Measurements from ENCODE around the gene DGKE. TPM values are rescaled to one million over a fixed set of nuclear protein-coding genes. Genes with fewer than 3 reads are reported as not detected.

DGKE gene
- total RNA-seq, 1 donor from 2014 or later, result 85.0 TPM

DNA sequence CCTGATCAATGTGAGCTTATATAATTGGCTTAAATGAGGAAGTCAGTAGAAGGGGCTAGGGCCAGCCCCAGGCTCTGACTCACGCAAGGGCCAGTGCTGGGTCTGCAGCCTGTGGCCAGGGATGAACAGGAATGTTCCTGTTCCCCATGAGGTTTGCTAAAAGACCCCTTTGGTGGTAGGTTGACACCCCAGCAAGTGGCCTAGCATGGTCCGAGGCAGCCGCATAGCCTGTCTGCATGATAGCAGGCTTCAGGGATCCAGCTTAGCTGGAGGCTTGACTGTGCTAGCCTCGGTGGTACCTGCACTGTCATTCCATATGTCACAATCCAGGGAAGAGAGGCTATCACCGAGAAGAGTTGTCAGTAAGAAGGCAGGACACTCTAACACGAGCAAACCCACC, 56.4 kb downstream of the DGKE start:
- Histone ChIP-seq H3K4me1 (no peaks in the 10 kb centered on the region), H3K9me3 (no peaks in the 10 kb centered on the region), H3K27me3 (no peaks in the 10 kb centered on the region), H3K4me3 (no peak overlapping the region), H3K36me3 (peaks cover 37 to 76% of the 10 kb centered on the region in 2 donors), H3K27ac (no peak overlapping the region)
- no peak for DNase-seq (ENCODE audit: low spot score in 2 of 2)
- TF ChIP-seq CTCF (IDR thresholded peaks at IDR 0.05), result no peak
- intact Hi-C loops (cut with DNase I), result no loop called here

- H3K4me1 ChIP-seq, result no peaks in the 10 kb centered on the region
- no peak overlapping the region for H3K27ac ChIP-seq
- no peak for DNase-seq (ENCODE audit: low spot score in 2 of 2)
- H3K4me3 ChIP-seq, result no peak overlapping the region
- H3K27me3 ChIP-seq, result no peaks in the 10 kb centered on the region
- TF ChIP-seq CTCF (IDR thresholded peaks at IDR 0.05), result no peak
- H3K36me3 ChIP-seq, result peaks cover 44 to 83% of the 10 kb centered on the region in 2 donors
- intact Hi-C loops (cut with DNase I), result no loop called here
- no peaks in the 10 kb centered on the region for H3K9me3 ChIP-seq
Observed at GRCh38 chr17:56890906-56891674, 57.1 kb downstream of the DGKE start.

DNA sequence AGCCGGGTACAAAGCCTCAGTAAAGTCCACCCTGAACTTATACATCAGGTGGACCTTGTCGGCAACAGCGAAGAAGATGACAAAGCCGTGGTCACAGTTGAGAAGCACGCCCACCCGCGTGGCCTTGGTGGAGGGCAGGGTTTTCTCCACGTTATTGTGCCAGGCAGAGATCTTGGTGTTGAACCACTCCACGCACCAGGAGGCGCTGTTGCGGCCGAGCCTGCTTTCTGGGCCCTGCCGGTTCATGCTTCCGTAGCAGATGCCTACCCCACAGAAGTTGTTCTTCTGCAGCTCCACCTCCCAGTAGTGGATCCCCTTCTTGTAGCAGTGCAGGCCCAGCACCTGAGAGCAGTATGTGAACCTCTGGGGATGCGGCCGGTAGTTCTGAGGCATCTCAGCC, 57.8 kb downstream of the DGKE start:
- peaks cover 44 to 83% of the 10 kb centered on the region in 2 donors for H3K36me3 ChIP-seq
- H3K27me3 ChIP-seq, result no peaks in the 10 kb centered on the region
- no peaks in the 10 kb centered on the region for H3K4me1 ChIP-seq
- no peak for DNase-seq (ENCODE audit: low spot score in 2 of 2)
- TF ChIP-seq CTCF (IDR thresholded peaks at IDR 0.05), result peak; percentile 13 to 49 (median 36)
- no peak overlapping the region for H3K27ac ChIP-seq
- intact Hi-C loops (cut with DNase I), result loop anchor here (2.0 kb wide), 1 partner anchor 49 kb away; no protein-coding TSS in a partner anchor
- no peaks in the 10 kb centered on the region for H3K9me3 ChIP-seq
- no peak overlapping the region for H3K4me3 ChIP-seq

- H3K4me3 ChIP-seq, result no peak overlapping the region
- H3K27ac ChIP-seq, result no peak overlapping the region
- no peaks in the 10 kb centered on the region for H3K27me3 ChIP-seq
- no peak for TF ChIP-seq CTCF (IDR thresholded peaks at IDR 0.05)
- DNase-seq (ENCODE audit: low spot score in 2 of 2), result no peak
- intact Hi-C loops (cut with DNase I), result loop anchor here (2.0 kb wide), 1 partner anchor 48 kb away; no protein-coding TSS in a partner anchor
- H3K36me3 ChIP-seq, result peaks cover 44 to 88% of the 10 kb centered on the region in 2 donors
- no peaks in the 10 kb centered on the region for H3K4me1 ChIP-seq
- no peaks in the 10 kb centered on the region for H3K9me3 ChIP-seq
Observed at GRCh38 chr17:56892333-56892732, 58.4 kb downstream of the DGKE start.

GRCh38 chr17:56893503-56893902, 59.6 kb downstream of the DGKE start:
- Histone ChIP-seq H3K4me1 (no peaks in the 10 kb centered on the region), H3K27me3 (no peaks in the 10 kb centered on the region), H3K4me3 (no peak overlapping the region), H3K9me3 (no peaks in the 10 kb centered on the region), H3K36me3 (peaks cover 50 to 89% of the 10 kb centered on the region in 2 donors), H3K27ac (no peak overlapping the region)
- intact Hi-C loops (cut with DNase I), result loop anchor here (2.0 kb wide), 1 partner anchor 47 kb away; no protein-coding TSS in a partner anchor
- no peak for TF ChIP-seq CTCF (IDR thresholded peaks at IDR 0.05)
- DNase-seq (ENCODE audit: low spot score in 2 of 2), result no peak

Data from ascending aorta (tissue), 2 donors.